Erythroblast (primary cell): Measurements from ENCODE around the gene TUFT1.

ENCODE experiments used
- GATA1 ChIP-seq: IDR thresholded peaks from 2 replicates; pipeline ENCODE4 v1.6.1; 2011; ENCODE audit warnings: low read depth, mild to moderate bottlenecking, control low read depth, low read length, moderate library complexity
- POLR2A ChIP-seq: IDR thresholded peaks from 2 replicates; pipeline ENCODE4 v1.6.1; 2011; ENCODE audit warnings: mild to moderate bottlenecking, low read length

DNA sequence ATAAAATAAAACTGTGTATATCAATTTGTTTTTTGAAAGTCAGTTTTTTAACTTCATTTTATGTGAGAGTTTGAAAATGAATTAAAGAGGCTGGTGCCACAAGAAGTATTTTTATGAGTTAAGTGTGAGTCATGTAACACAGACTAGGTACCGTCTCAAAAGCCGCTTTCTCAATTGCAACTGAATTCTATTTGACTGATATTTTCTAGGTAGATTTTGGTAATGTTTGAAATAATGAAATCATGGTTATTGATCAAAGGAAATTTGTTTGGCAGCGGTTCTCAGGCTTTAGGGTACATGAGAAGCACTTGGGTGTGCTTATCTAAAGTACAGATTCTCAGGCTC is 76.4 kb downstream of the TUFT1 start:
- TF ChIP-seq POLR2A, result no peak
- no peak for TF ChIP-seq GATA1
